HG03558 (cell line): ENCODE measurements around the gene EMP2.
"Not testable (repeated sequence)": the region's sequence is repeated elsewhere in the genome, so short reads cannot be mapped to it uniquely, and the experiment has no call there.

Source experiments
- ATAC-seq: cut with Tn5 transposase; IDR thresholded peaks from one replicate; pipeline ENCODE4 v1.9.1; 2021; ENCODE audit warnings: moderate number of reproducible peaks; ENCODE audit not compliant: unreplicated experiment; ENCODE audit errors: extremely low read depth

Gene EMP2

DNA sequence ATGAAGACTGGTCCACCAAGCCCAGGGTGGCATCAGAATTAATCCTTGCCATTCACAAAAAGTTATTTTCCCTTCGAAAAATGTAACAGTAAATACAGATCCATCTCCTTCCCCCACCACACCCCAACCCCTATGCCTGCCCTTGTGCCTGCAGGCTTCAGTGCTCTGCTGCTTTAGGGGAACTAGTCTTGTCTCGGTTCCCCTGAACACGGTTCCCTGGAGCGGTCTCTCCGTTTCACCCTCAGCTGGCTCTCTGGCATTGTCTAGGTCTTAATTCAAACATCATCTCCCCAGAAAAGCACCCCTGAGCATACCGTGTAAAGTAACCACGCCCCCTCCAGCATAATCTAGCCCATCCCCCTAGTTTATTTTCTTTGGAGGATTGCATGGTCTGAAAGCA is 25.8 kb downstream of the EMP2 start:
- no peak for ATAC-seq

DNA sequence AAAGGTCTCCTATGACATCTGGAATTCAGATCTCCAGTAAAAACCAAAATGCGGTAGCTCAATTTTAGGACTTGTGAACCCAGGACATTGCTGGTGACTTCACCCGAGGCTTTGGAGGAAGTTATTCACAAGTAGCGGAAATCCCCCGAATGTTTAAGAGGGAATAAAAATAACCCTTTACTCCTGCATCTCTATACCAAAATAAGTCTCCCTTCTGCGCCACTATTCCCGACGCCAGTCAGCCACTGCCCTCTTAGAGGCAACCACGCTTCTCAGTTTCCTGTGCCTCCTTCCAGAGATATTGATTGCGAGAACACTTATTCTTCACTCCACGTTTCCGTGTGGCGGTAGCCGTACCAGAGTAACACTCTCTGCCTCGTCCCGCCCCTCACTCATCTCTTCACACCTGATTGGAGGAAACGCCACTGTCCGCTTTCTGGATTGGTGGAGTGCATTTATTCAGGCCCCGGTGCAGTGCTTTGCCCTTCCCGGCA is 27.4 kb downstream of the EMP2 start:
- no peak for ATAC-seq

- no peak for ATAC-seq
Measured at GRCh38 chr16:10552281-10552680, 28.1 kb downstream of the EMP2 start.

- ATAC-seq: no peak
Measured at GRCh38 chr16:10551881-10552280, 28.5 kb downstream of the EMP2 start.

DNA sequence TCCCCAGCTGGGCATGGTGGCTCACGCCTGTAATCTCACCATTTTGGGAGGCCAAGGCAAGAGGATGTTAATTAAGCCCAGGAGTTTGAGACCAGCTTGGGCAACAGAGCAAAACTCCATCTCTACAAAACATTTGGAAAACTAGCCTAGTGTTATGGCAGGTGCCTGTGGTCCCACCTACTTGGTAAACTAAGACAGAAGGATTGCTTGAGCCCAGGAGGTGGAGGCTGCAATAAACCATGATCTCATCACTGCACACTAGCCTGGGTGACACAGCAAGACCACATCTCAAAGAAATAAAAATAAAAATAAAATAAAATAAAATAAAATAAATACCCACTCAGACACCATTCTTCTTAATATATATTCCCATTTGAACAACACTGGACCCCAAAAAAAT is 32.0 kb downstream of the EMP2 start:
- ATAC-seq: no peak

DNA sequence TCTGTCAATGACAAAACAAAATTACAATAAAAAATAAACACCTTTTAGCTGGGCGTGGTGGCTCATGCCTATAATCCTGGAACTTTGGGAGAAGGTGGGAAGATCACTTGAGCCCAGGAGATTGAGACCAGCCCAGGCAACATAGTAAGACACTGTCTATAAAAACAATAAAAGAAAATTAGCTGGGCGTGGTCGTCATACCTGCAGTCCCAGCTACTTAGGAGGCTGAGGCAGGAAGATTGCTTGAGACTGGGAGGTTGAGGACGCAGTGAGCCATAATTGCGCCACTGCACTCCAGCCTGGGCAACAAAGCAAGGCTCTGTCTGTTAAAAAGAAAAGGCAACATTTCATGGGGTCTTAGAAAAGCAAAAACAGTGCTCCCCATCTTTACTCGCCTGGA is 32.7 kb downstream of the EMP2 start:
- no peak for ATAC-seq

DNA sequence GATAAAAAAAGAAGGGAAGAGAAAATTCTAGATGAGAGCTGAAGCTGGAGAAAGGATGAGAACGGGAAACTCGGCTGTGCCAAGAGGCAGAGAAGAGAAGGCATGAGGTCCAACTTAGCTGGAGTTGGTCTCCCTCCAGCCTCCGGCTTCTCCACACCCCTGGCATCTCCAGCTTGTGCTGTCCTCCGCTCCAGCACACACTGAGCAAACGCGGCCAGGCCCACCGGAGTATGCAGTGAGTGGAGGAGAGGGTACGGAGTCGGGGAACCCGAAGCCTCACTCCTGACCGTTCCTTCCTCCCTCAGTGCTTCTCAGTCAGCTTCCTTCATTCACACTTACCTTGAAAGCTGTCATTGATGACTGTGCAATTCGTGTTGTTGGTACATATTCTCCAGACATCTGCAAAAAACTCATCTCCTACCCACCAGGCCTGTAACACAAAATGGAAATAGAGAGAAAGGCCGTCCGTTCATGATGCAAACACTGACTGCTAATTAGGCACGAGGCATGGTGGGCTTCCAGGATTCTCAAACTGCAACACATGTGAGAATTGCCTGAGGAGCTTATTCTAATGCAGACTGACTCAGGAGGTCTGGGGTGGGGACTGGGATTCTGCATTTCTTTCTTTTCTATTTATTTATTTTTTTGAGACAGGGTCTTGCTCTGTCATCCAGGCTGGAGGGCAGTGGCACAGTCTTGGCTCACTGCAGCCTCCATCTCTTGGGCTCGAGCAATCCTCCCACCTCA is 37.0 kb downstream of the EMP2 start:
- ATAC-seq: no peak

DNA sequence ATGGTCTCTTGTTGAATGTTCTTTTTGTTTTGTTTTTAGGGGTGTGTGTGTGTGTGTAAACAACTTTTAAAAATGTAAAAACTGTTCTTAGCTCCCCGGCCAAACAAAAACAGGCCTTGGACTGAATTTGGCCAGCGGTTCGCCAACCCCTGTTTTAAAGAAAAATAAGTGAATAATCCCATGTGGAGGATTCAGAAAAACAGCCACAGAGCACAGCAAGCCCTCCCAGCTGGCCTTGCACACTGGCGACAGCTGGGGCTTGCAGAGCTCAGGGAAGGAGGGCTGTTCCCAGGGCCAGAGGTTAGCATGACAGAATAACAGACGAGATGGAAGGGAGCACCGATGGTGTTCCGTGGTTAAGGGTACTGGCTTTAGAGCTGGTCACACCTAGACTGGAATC is 39.0 kb downstream of the EMP2 start:
- no peak for ATAC-seq

DNA sequence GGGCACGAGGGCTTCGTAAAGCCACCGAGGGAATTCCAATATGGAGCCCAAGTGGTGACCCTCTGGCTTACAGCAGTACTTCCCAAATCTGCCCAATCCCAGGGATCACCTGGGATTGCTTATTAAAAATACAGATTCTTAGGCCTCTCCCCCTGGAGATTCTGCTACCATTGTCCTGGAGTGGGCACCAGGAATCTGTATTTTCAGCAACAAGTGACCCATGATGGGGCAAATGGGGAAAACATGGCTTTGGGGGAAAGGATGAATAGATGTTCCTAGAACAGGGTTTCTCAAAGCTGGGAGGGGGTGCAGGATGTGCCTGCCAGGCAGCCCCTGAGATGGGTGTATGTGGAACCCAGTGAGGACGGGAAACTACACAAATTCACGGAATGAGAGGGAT is 40.6 kb downstream of the EMP2 start:
- no peak for ATAC-seq

DNA sequence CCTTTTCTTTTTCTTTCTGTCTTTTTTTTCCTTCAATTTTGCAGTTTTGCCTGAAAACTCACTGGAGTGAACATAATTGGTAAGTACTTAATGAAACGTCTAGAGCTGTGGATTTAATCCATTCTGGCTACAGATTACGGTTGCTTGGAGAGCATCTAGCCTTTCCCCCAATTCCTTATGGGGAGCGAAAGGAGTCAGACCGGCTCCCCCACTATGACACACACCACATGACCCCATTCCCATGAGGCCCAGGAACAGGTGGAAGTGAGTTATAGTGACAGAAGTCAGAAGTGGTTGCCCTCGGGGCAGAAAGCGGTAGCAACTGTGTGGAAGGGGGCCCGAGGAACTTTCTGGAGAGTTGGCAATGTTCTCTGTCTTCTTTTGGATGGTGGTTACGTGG is 41.2 kb downstream of the EMP2 start:
- no peak for ATAC-seq

GRCh38 chr16:10538583-10538982 is 41.8 kb downstream of the EMP2 start:
- ATAC-seq: no peak

DNA sequence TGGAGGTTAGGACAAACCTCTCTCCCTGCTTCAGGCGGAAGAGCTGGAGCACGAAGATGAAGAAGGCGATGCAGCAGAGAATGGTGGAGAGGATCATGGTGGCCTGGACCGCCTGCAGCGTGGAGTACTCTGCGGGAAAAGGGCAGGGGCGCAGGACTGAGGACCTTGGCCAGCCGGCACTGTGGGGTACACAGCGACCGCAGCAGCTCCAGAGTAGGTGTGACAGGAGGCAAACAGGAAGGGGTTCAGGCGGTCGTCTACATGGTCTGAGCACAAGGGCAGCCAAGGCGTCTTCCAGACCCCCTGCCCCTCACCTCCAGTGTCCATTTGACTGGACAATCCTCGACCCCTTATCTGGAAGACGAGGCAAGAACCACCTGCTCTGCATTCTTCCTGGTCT is 42.5 kb downstream of the EMP2 start:
- no peak for ATAC-seq

DNA sequence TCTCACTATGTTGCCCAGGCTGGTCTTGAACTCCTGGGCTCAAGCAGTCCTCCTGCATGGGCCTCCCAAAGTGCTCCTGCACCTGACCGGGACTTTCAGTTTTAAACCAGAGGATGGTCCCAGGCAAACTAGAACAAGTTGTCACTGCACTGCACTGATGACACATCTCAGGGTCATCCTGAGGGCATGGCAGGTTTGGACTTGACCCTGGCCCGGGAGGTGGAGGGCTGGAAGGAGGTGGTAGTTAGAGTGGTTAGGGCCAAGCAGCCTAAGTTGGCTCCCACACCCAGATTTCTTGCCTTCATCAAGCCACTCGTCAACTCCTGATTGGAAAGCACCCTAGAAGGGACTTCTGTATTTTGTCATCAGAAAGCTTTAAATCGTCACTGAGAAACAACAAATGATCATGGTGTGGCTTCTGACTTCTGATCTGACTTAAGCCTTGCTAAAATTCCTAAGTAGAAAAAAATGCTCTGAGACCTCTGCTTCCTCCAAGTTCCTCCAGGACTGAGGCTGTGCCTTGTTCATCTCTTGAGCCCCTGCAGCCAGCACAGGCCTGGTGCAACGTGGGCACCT is 43.5 kb downstream of the EMP2 start:
- ATAC-seq: no peak

- ATAC-seq: not testable (repeated sequence)
Measured at GRCh38 chr16:10536328-10536727, 44.1 kb downstream of the EMP2 start.

DNA sequence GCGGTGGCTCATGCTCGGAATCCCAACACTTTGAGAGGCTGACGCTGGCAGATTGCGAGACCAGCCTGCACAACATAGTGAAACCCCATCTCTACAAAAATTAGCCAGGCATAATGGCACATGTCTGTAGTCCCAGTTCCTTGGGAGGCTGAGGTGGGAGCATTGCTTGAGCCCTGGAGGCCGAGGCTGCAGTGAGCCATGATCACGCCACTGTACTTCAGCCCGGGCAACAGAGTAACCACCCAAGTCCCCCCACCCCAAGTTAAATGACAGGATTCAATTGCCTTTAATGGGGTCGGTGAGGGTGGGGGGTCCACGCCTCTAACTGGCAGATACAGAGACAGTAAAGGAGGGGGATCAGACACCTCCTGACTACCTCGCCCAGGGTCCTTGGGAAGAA is 44.9 kb downstream of the EMP2 start:
- no peak for ATAC-seq

GRCh38 chr16:10534748-10535147 is 45.6 kb downstream of the EMP2 start:
- ATAC-seq: no peak

DNA sequence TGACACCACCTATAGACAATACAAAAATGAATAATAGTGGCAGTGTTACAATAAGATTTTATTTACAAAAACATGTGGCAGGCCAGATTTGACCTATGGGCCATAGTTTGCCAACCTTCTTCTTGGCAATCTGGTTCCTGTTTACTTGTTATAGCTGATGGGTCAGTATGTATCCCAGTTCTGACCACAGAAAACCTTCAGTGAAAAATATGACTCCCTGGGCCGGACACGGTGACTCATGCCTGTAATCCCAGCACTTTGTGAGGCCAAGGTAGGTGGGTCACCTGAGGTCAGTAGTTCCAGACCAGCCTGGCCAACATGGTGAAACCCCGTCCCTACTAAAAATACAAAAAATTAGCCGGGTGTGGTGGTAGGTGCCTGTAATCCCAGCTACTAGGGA is 46.8 kb downstream of the EMP2 start:
- not testable (repeated sequence) for ATAC-seq

DNA sequence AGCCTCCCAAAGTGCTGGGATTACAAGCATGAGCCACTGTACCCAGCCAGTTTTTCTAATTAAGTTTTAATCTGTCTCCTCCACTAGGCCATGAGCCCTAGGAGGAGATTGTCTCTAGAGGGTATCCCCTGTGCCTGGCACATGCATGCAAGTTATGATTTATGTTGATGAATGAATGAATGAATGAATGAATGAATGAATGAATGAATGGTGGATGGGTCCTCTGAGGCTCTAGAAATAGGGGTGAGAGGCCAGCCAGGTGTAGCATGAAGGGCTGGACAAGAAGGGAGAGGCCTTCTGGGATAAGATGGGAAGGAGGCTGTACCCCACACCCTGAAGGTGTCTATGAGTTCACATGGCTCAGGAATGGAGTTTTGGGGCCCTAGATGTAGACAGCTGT is 48.8 kb downstream of the EMP2 start:
- ATAC-seq: no peak

GRCh38 chr16:10530685-10531084 is 49.7 kb downstream of the EMP2 start:
- ATAC-seq: no peak

GRCh38 chr16:10529895-10530669 is 50.3 kb downstream of the EMP2 start:
- no peak for ATAC-seq

- no peak for ATAC-seq
Measured at GRCh38 chr16:10528635-10529034, 51.8 kb downstream of the EMP2 start.
